GM18498 (cell line): Measurements from ENCODE around the gene LSR.

Source experiments
- ATAC-seq: cut with Tn5 transposase; IDR thresholded peaks from one replicate; pipeline ENCODE4 v1.9.1; 2021; ENCODE audit warnings: mild to moderate bottlenecking, moderate library complexity; ENCODE audit not compliant: unreplicated experiment

The LSR gene

DNA sequence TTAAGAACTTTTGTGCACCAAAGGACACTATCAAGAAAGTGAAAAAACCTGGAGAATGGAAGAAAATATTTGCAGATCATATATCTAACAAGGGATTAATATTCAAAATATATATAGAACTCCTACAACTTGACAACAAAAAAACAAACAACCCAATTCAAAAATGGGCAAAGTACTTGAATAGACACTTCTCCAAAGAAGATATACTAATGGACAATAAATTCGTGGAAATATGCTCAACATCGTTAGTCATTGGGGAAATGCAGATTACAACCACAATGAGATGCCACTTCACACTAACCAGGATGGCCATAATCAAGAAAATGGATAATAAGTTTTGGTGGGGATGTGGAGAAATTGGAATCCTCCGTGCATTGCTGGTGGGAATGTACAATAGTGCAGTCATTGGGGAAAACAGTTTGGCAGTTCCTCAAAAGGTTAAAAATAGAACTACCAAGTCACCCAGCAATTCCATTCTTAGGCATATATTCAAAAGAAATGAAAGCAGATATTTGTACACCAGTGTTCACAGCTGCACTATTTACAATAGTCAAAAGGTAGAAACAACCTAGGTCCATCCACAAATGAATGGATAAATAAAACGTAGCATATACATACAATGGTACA lies 2.2 kb upstream of the LSR start:
- no peak for ATAC-seq

DNA sequence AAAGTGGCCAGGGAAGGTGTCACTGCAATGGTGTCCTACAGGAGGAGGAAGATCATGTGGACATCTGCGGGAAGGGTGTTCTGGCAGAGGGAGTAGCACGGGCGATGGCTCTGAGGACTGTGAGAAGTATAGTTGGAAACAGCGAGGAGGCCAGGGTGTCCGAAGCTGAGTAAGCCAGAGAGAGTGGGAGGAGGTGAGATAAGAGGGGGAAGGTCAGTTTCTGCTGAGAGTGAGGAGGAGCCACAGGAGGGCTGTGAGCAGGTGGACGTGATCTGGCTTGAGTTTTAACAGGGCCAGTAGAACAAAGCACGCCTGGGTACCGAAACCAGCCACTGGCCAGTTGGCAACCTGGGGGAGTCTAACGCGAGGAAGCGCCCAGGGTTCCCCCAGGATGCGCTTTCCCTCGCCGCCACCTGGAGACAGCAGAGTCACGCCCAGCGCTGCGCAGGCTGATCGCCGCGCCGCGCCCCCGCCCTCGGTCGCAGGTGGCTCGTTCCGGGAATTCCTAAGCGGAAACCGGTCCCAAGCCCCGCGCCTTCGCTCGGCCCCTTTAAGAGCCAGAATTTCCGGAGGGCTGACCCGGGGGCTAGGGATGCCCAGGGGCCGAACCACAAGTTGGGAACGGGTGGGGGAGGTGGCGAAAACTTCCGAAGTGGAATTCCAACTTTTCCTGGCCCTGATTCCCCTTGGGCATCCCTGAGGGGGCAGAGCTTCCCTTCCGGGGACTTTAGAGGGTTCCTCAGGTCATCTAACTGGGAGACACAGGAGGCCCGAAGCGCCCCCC lies 1.1 kb upstream of the LSR start:
- peak; percentile 42 for ATAC-seq

DNA sequence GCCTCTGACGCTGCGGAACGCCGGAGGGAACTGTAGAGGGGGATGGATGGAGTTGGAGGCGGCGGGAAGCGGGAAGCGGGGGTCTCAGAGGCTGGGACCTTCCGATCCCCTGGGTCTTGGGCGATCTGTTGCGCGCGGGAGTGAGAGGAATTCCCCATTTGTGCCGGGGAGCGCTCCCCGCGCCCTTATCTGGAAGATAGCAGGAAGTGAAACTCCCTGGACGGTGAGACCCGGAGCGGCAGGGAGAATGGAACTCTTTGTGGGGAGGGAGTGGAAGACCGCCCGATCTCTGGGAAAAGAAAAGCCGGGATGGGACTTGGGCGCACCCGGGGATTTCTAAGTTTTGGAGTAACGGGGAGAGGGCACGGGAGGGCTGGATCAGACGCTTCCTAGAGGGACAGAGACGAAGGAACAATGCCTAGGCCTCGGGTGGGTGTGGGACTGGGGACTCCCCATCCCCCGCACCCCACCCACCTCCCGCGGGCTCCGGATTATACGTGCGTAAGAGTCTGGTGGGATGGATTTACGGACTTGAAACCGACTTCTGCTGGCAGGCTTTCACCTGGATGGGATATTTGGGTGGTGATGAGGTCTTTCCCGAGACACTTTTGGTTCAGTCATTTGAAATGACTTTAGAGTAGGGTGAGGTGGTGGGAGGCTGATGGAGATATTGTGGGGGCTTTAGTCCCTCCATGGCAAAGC lies 495 bp downstream of the LSR start:
- no peak for ATAC-seq

DNA sequence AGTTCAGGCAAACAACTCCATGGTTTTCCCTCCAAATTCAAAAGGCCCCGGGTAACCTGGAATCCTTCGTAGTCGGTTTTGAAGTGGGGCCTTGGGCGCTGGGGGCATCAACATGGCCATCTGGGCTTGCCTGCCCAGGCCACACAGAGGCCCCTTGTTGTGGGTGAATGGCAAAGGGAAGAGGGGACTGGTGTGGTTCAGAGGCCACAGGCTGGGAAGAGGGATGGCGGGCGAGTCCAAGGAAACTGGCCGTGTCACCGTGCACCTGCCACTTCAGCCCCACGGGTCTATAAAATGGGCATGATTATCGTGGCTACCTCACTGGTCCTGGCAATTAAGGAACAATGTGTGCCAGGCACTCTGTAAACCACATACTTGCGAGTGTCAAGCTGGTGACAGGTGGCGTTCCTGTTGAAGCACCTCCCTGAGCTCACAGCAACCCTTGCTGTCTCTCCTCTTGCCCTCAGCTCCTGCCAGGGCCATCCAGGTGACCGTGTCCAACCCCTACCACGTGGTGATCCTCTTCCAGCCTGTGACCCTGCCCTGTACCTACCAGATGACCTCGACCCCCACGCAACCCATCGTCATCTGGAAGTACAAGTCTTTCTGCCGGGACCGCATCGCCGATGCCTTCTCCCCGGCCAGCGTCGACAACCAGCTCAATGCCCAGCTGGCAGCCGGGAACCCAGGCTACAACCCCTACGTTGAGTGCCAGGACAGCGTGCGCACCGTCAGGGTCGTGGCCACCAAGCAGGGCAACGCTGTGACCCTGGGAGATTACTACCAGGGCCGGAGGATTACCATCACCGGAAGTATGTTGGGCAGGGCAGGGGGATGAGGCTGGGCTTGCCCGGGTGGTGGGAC lies 1.3 kb downstream of the LSR start:
- ATAC-seq: no peak

DNA sequence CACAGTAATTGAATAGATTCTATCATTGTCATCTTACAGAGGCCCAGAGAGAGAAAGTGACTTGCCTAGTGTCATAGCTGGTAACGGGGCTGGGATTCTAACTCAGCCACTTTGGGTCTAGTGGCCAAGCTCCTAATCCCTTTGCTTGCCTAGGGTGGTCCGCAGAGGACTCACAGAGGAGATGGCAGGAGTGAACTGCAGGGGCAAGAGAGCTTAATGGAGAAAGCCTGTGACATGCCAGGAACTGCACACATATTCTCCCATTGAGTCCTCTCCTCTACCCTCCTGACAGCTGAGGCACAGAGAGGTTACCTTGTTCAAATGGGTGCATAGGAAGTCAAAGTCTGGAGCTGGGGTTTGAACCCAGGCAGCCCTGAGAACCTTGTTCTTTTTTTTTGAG lies 2.7 kb downstream of the LSR start:
- ATAC-seq: no peak

DNA sequence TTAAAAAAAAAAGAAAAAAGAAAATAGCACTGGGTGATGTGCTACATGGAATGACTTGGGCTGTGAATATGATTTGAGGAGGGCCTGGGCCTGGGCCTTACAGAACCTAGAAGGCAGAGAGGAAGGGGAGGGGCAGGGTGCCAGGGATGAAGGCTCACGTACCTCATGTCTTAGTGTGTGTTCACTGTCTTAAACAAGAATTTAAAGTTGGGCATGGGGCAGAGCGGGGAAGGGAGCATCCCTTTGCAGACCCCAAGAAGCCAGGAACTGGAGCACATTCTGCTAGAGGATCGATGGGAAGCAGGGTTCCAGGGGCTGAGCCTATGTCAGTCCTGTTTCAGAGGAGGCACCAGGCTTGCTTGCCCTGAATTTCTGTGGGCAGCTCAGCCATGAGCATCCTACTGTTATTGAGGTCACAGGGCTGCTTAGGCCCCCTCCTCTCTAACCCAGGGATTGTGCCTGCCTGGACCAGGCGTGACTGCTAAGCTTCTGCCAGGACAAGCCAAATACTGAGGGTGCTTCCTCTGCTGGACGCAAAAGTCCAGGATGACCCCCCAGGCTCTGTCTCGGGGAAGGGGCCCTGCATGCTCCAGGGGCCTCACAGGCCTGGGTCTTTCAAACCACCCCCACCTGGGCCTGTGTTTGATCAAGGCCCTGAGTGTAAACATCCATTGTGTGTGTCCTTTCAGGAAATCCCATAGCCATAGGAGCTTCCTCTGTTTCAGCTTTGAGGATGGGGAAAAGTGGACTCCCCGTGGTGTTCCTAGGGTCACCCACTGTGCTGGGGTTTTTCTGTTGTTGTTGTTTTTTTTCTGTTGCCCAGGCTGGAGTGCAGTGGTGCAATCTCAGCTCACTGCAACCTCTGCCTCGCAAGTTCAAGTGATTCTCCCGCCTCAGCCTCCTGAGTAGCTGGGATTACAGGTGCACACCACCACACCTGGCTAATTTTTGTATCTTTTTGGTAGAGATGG lies 4.8 kb downstream of the LSR start:
- ATAC-seq: no peak

DNA sequence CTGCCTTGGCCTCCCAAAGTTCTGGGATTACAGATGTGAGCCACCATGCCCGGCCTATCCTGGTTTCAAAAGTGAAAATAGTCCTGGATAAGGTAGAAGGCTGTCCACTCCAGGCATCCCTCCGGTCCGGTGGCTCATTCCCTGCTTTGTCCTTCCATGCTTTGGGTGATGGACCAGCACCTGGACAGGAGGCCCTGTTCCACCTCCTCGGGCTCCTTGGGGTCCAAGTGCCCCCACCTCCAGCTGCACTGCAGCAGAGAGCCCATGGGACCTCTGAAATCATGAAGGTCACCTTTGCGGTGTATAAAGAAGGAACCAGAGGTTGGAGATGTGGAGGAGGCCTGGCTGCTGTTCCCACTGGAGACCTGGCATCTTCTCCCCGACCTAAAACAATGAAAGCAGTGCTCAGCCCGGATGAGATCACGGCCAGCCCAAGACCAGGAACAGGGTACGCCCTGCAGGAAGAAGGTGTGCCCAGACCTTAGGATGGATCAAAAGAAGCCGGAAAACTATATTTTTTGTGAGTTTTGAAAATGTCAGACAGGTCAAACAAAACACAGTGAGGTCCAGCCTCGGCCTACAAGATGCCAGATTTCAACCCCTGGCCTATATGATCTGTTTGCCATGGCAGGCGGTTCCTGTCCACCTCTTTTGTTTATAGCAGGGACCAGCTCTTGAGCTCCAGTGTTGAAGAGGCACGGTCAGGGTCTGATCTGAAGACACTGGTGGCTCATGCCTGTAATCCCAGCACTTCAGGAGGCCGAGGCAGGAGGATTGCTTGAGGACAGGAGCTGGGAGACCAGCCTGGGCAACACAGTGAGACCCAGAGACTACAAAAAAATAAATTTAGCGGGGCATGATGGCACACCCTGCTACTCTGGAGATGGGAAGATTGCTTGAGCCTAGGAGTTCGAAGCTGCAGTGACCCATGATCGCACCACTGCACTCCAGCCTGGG lies 5.8 kb downstream of the LSR start:
- ATAC-seq: no peak

DNA sequence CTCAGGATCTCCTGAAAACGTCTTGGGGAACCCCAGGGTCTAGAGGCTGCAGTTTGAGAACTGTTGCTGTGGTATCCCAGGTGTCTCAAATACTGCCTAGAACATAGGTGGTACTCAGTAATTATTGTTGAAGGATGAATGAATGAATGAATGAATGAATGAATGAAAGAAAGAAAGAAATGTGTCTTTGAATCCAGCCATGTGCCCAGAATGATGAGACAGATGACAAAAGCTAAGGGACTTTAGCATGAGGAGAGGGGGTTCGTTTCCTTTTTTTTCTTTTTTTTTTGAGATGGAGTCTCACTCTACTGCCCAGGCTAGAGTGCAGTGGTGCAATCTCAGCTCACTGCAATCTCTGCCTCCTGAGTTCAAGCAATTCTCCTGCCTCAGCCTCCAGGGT lies 7.8 kb downstream of the LSR start:
- ATAC-seq: no peak

DNA sequence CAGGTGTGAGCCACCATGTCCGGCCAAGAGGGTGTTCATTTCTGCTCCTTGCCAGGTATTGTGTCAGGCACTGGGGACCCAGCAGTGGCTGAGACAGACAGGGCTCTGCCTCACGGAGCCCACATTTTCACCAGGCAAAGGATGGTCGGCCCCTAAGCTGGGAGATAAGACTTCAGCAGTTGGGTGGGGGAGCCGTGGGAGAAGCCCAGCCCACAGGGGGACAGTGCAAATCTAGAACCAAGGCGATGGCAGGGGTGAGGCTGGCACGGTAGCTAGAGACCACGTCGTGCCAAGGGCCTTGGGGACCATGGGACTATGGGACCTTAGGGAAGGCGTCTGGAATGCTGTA lies 8.3 kb downstream of the LSR start:
- ATAC-seq: no peak

DNA sequence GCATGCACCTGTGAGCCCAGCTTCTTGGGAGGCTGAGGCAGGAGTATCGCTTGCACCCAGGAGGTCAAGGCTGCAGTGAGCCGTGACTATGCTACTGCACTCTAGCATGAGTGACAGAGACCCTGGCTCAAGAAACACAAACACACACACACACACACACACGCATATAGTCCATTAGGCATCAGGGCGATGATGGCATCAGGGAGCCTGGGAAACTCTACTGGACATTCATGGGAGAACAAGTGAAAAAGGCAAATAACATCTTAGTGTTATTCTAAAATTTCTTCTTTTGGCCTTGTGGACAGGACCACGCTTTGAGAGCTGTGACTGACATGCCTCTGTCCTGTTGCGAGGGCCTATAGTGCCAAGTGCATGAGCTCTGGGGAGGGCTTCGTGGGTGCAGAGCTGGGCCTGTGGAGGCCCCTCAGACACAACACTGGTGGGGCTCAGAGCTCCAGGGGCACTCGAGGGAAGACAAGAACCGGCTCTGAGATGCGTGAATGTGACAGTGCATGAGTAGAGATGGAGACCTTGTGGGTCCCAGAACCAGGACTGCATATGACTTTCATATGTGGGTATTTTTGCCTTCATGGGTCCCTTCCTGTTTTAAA lies 12.0 kb downstream of the LSR start:
- no peak for ATAC-seq

DNA sequence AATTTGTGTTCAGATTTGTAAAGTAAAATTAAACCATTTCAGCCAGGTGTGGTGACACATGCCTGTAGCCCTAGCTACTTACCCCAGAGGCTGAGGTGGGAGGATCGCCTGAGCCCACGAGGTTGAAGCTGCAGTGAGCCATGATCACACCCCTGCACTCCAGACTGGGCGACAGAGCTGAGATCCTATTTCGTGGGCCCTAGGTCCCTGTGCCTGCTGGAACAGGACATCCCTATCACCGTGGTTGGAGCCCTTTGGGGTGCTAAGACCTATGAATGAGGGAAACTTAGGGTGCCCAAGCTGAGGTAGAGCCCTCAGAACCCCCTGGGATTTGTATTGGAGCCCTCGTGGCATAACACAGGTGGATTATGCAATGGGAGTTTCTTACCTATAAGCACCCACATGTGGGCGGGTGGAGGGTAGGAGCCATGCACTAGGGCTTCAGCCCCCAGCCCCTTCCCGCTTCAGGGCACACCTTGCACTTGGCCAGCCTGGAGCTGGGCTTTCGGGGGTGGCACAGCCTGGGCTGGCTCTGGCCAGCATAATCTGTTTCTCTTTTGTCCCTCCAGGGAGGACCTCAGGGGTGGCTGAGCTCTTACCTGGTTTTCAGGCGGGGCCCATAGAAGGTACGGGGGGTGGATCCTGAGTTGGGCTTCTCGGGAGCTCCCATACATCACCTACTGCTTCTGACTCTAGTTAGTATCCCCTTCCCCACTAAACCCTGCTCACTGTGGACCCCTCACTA lies 12.7 kb downstream of the LSR start:
- no peak for ATAC-seq

DNA sequence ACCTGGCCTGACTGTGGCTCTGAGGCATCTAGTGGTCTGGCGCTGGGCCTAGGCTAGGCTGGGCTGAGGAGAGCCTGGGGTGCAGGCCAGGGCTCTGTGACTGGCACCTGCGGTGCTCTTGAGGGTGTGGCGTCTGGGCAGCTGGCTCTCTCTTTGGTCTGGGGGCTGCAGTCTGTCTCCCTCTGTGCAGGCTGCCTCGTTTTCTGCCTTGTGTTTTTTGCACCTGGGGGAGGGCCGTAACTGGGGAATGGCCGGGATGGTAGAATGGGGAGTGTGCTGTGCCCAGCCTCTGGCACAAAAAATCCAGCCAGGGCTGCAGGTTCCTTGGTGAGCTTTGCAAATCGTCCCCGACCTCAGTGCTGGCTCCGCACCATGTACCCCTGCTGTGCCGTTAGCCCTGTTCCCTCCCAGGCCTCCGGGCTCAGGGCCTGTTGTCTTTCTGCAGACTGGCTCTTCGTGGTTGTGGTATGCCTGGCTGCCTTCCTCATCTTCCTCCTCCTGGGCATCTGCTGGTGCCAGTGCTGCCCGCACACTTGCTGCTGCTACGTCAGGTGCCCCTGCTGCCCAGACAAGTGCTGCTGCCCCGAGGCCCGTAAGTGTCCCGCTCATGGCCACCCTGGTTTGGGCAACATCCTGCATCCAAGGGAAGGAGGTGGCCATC lies 13.4 kb downstream of the LSR start:
- no peak for ATAC-seq

DNA sequence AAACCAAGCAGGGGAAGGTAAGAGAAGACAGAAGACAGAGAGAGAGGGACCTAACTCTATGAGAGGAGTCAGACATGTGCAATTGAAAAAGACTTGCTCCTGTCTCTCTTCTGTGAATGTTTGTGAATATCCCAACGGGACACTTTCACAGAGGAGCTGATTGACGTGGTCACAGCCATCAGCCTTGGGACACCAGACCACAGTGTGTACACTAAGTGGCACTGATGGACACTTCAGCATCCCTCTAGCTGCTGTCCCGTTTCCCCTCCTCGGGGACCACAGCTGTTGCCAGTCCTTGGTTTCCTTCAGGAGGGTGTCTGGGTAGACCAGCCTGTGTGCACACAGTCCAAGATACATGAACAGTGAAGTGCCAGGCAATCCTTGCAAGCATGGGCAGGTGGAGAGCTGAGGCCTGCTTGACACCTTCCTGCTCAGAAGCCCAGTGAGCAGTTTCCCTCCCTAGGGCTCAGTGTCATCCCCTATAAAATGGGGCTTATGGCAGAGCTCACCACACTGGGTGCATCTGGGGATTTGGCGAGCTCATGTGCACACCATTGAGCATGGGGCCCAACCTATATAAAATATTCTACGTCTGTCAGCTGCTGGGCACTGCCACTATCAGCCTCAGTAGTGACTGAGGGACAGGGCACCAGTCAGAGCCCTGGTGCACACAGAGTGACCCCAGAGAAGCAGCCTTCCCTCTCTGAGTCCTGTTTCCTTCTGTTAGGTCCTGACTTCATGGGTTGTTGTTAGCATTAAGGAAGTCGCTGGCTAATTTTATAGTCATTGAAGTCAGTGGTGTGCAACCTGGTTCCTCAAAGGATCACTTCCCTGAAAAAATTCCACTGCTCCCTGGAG lies 15.7 kb downstream of the LSR start:
- ATAC-seq: no peak

DNA sequence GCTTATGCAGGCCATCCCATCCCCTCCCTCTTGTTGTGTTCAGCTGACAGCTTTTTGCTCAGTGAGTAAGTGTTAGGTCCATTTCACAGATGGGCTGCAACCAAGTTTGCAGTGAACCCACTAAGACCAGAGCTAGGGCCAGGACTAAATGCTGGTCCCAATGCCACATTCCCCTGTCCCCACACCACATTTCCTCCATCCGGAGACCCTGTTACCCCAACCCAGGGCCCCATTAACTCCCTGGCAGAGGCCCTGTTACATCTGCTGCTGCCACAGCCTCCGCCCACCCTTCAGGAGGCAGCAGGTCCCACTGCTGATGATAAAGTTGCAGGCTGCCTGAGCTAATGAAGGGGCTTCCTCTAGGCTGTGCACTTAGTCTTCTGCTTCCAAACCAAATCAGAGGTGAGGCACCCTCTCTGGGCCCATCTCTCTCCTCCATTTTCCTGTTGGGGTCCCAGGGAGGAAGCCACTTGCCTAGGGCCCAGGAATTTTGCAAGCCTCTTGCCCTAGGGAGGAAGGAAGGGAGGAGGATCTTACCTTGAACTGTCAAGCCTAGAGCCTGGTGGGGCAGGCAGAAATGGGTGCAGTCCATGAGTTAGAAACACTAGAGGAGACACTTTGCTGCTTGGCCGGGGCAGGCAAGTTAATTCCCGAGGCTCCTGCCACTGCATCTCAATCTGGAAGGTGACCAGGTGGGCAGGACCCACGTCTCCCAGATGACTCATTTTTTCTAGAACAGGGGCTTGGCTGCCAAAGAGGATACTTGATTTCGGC lies 16.5 kb downstream of the LSR start:
- no peak for ATAC-seq

DNA sequence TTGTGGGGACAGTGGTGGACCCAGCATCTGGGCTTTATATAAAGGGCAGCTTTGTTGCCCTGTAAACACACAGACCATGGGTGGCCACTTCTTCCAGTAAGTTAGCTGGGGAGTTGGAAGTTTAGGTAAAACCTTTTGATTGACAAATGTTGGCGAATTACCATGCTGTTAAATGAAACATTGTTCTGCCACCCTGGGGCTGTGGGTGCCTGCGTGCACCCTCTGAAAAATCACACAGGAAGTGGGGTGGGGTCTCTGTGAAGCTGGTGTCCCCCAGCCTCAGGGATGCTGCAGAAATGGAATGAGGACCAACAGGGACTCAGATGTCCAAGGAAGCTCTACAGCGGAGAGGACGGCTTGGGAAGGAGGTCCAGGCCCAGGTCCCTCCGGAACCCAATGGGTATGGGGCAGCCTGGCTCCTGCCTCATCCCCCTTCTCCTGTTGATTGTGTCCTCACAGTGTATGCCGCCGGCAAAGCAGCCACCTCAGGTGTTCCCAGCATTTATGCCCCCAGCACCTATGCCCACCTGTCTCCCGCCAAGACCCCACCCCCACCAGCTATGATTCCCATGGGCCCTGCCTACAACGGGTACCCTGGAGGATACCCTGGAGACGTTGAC lies 17.2 kb downstream of the LSR start:
- no peak for ATAC-seq
